Retinal pigment epithelial cell (primary cell): Measurements from ENCODE around the gene STRIT1.

ENCODE experiments used
- DNase-seq: peaks from one replicate; pipeline ENCODE4 v3.0.0-alpha.2; 2010; ENCODE audit warnings: low read depth
- H3K4me3 ChIP-seq: 2 replicates; pipeline ENCODE4 v1.5.1; 2011; ENCODE audit warnings: mild to moderate bottlenecking, low read length, control low read depth, moderate library complexity
- CTCF ChIP-seq: conservative IDR thresholded peaks from 2 replicates; pipeline ENCODE4 v1.5.1; 2011; ENCODE audit warnings: low read depth, low read length, control low read depth, inconsistent platforms

Gene STRIT1

GRCh38 chr3:155304394-155304793 is 10.9 kb upstream of the STRIT1 start:
- no peak overlapping the region for H3K4me3 ChIP-seq
- TF ChIP-seq CTCF: no peak
- DNase-seq: no peak

- no peak overlapping the region for H3K4me3 ChIP-seq
- DNase-seq: no peak
- no peak for TF ChIP-seq CTCF
Measured at GRCh38 chr3:155303540-155304097, 10.1 kb upstream of the STRIT1 start.

GRCh38 chr3:155302891-155303290 is 9.4 kb upstream of the STRIT1 start:
- TF ChIP-seq CTCF: no peak
- no peak overlapping the region for H3K4me3 ChIP-seq
- no peak for DNase-seq

GRCh38 chr3:155302481-155302880 is 9.0 kb upstream of the STRIT1 start:
- no peak for DNase-seq
- TF ChIP-seq CTCF: no peak
- H3K4me3 ChIP-seq: no peak overlapping the region

- TF ChIP-seq CTCF: no peak
- no peak overlapping the region for H3K4me3 ChIP-seq
- DNase-seq: no peak
Measured at GRCh38 chr3:155297100-155297499, 3.6 kb upstream of the STRIT1 start.

- TF ChIP-seq CTCF: no peak
- DNase-seq: no peak
- no peak overlapping the region for H3K4me3 ChIP-seq
Measured at GRCh38 chr3:155296413-155296812, 2.9 kb upstream of the STRIT1 start.

- H3K4me3 ChIP-seq: no peak overlapping the region
- no peak for DNase-seq
- TF ChIP-seq CTCF: no peak
Measured at GRCh38 chr3:155292693-155293092, 790 bp downstream of the STRIT1 start.
